Neural progenitor cell (in vitro differentiated cells): Measurements from ENCODE around the gene VPS35L. TPM values are rescaled to one million over a fixed set of nuclear protein-coding genes. Genes with fewer than 3 reads are reported as not detected.

ENCODE experiments used
- DNase-seq: peaks from one replicate; pipeline ENCODE4 v3.0.0-alpha.2; 2016; ENCODE audit warnings: low spot score
- H2AFZ ChIP-seq: fragments of 200-600 bp; sonication (generic); replicated peaks from 2 replicates; pipeline ENCODE4 v1.6.1; 2016; ENCODE audit warnings: antibody characterized with exemption
- H3F3A ChIP-seq: fragments of 200-600 bp; sonication (generic); 2 replicates; pipeline ENCODE4 v1.6.1; 2016; ENCODE audit warnings: antibody characterized with exemption, low read depth
- H3K27ac ChIP-seq: fragments of 200-600 bp; sonication (generic); 2 replicates; pipeline ENCODE4 v1.5.1; 2016; ENCODE audit warnings: mild to moderate bottlenecking
- H3K27me3 ChIP-seq: fragments of 200-600 bp; sonication (generic); 2 replicates; pipeline ENCODE4 v1.6.1; 2016; ENCODE audit warnings: mild to moderate bottlenecking, moderate library complexity
- H3K36me3 ChIP-seq: fragments of 200-600 bp; sonication (generic); 2 replicates; pipeline ENCODE4 v1.5.1; 2016
- H3K4me1 ChIP-seq: fragments of 200-600 bp; sonication (generic); 2 replicates; pipeline ENCODE4 v1.6.1; 2016; ENCODE audit warnings: mixed run types
- H3K4me2 ChIP-seq: fragments of 200-600 bp; sonication (generic); 2 replicates; pipeline ENCODE4 v1.6.1; 2016
- H3K4me3 ChIP-seq: fragments of 200-600 bp; sonication (generic); 2 replicates; pipeline ENCODE4 v1.5.1; 2016
- H3K79me2 ChIP-seq: fragments of 200-600 bp; sonication (generic); 2 replicates; pipeline ENCODE4 v1.6.1; 2016; ENCODE audit warnings: low read depth
- H3K9ac ChIP-seq: fragments of 200-600 bp; sonication (generic); 2 replicates; pipeline ENCODE4 v1.6.1; 2016
- H3K9me3 ChIP-seq: fragments of 200-600 bp; sonication (generic); 2 replicates; pipeline ENCODE4 v1.5.1; 2016; ENCODE audit warnings: low read depth
- H4K20me1 ChIP-seq: fragments of 200-600 bp; sonication (generic); 2 replicates; pipeline ENCODE4 v1.6.1; 2016; ENCODE audit warnings: low read depth
- H3K27ac Mint-ChIP-seq: 3 replicates; pipeline ENCODE4 v1.8.0; 2021; ENCODE audit warnings: mixed read lengths
- H3K27me3 Mint-ChIP-seq: 2 replicates; pipeline ENCODE4 v1.8.0; 2022; ENCODE audit warnings: low read depth, mild to moderate bottlenecking, inconsistent platforms, moderate library complexity, mixed read lengths; ENCODE audit not compliant: insufficient read depth
- H3K36me3 Mint-ChIP-seq: 3 replicates; pipeline ENCODE4 v1.8.0; 2021; ENCODE audit warnings: mixed read lengths
- H3K4me1 Mint-ChIP-seq: 3 replicates; pipeline ENCODE4 v1.8.0; 2021; ENCODE audit warnings: mixed read lengths
- H3K4me3 Mint-ChIP-seq: 3 replicates; pipeline ENCODE4 v1.8.0; 2021; ENCODE audit warnings: mild to moderate bottlenecking, moderate library complexity, mixed read lengths
- H3K9me3 Mint-ChIP-seq: 3 replicates; pipeline ENCODE4 v1.8.0; 2020; ENCODE audit warnings: mixed read lengths
- CTCF ChIP-seq: fragments of 200-600 bp; sonication (generic); IDR thresholded peaks from 2 replicates; pipeline ENCODE4 v1.5.1; 2017; ENCODE audit warnings: antibody characterized with exemption, mild to moderate bottlenecking
- EZH2 ChIP-seq: fragments of 200-600 bp; sonication (generic); IDR thresholded peaks from 2 replicates; pipeline ENCODE4 v1.6.1; 2017; ENCODE audit warnings: antibody characterized with exemption, mild to moderate bottlenecking, moderate library complexity
- EZH2phosphoT487 ChIP-seq: fragments of 200-600 bp; sonication (generic); IDR thresholded peaks from 2 replicates; pipeline ENCODE4 v1.6.1; 2017; ENCODE audit warnings: antibody characterized with exemption
- total RNA-seq: library from RNA; depleted of rRNA; stranded (reverse); fragments of >200 nt; gene quantifications from 2 replicates; pipeline ENCODE4 v1.2.3, GENCODE V29; 2015; ENCODE audit warnings: low replicate concordance

VPS35L gene
- total RNA-seq, 1 donor from 2014 or later: 57.1 TPM

GRCh38 chr16:19582050-19582831 lies 26.7 kb downstream of the VPS35L start:
- Histone ChIP-seq H3K9ac (no peak overlapping the region), H3K27ac (no peak overlapping the region), H4K20me1 (no peaks in the 10 kb centered on the region), H3K27me3 (no peaks in the 10 kb centered on the region), H3K9me3 (no peaks in the 10 kb centered on the region), H3K4me1 (no peaks in the 10 kb centered on the region), H3K4me3 (no peak overlapping the region), H2AFZ (no peak overlapping the region), H3K36me3 (peaks cover 6% of the 10 kb centered on the region), H3K79me2 (no peaks in the 10 kb centered on the region), H3F3A (peaks cover 15% of the 10 kb centered on the region), H3K4me2 (no peak overlapping the region)
- no peak for TF ChIP-seq EZH2
- no peak for TF ChIP-seq EZH2phosphoT487
- no peak for TF ChIP-seq CTCF
- peaks cover 7% of the 10 kb centered on the region for H3K4me1 Mint-ChIP-seq
- no peak for DNase-seq
- H3K27me3 Mint-ChIP-seq: peaks cover 3% of the 10 kb centered on the region
- H3K36me3 Mint-ChIP-seq: peaks cover 41% of the 10 kb centered on the region
- H3K27ac Mint-ChIP-seq: no peak overlapping the region
- peaks cover 12% of the 10 kb centered on the region for H3K9me3 Mint-ChIP-seq
- no peak overlapping the region for H3K4me3 Mint-ChIP-seq

- peak; percentile 56 for DNase-seq
- no peak overlapping the region for H3K9ac ChIP-seq
- no peaks in the 10 kb centered on the region for H3K27me3 ChIP-seq
- Mint-ChIP-seq H3K27ac (no peak overlapping the region), H3K36me3 (peaks cover 36% of the 10 kb centered on the region), H3K27me3 (peaks cover 3% of the 10 kb centered on the region), H3K4me3 (no peak overlapping the region), H3K4me1 (peaks cover 6% of the 10 kb centered on the region), H3K9me3 (peaks cover 12% of the 10 kb centered on the region)
- TF ChIP-seq CTCF: peak; percentile 94
- TF ChIP-seq EZH2phosphoT487: no peak
- no peaks in the 10 kb centered on the region for H3K79me2 ChIP-seq
- H3K4me3 ChIP-seq: no peak overlapping the region
- peaks cover 6% of the 10 kb centered on the region for H3F3A ChIP-seq
- no peak overlapping the region for H2AFZ ChIP-seq
- H3K4me2 ChIP-seq: no peak overlapping the region
- H3K27ac ChIP-seq: no peak overlapping the region
- H4K20me1 ChIP-seq: no peaks in the 10 kb centered on the region
- peaks cover 6% of the 10 kb centered on the region for H3K36me3 ChIP-seq
- no peaks in the 10 kb centered on the region for H3K9me3 ChIP-seq
- no peaks in the 10 kb centered on the region for H3K4me1 ChIP-seq
These were observed 28.3 kb downstream of the VPS35L start for GRCh38 chr16:19583665-19584300.

GRCh38 chr16:19588661-19589060 lies 33.2 kb downstream of the VPS35L start:
- Histone ChIP-seq H3K9ac (no peak overlapping the region), H3F3A (no peaks in the 10 kb centered on the region), H3K36me3 (no peaks in the 10 kb centered on the region), H3K4me1 (no peaks in the 10 kb centered on the region), H2AFZ (no peak overlapping the region), H3K27me3 (no peaks in the 10 kb centered on the region), H3K4me3 (no peak overlapping the region), H3K9me3 (no peaks in the 10 kb centered on the region), H3K27ac (no peak overlapping the region), H4K20me1 (no peaks in the 10 kb centered on the region), H3K4me2 (no peak overlapping the region), H3K79me2 (no peaks in the 10 kb centered on the region)
- Mint-ChIP-seq H3K36me3 (peaks cover 13% of the 10 kb centered on the region), H3K27ac (no peak overlapping the region), H3K4me1 (peaks cover 3% of the 10 kb centered on the region), H3K9me3 (no peaks in the 10 kb centered on the region), H3K27me3 (no peaks in the 10 kb centered on the region), H3K4me3 (no peak overlapping the region)
- no peak for TF ChIP-seq EZH2
- TF ChIP-seq CTCF: no peak
- TF ChIP-seq EZH2phosphoT487: no peak
- DNase-seq: no peak
